Spleen (tissue), 11 donors: ENCODE results near the gene C1QTNF8. TPM values are rescaled to one million over a fixed set of nuclear protein-coding genes. Genes with fewer than 3 reads are reported as not detected.

Source experiments
- DNase-seq: peaks from one replicate; pipeline ENCODE4 v3.0.0-alpha.2; 2020
- H3K27ac ChIP-seq, 8 donors: fragments of 200-600 bp; sonication (generic) in 7 of 8; 1 replicate in 4 of 8; 2 replicates in 4 of 8; pipeline versions ENCODE4 v1.5.0 to v1.8.0; 2016 to 2021; ENCODE audit warnings: inconsistent platforms in 4 of 8, mild to moderate bottlenecking in 4 of 8, moderate library complexity in 1 of 8
- H3K27me3 ChIP-seq, 7 donors: fragments of 200-600 bp; sonication (generic) in 6 of 7; replicated peaks in 1 of 7; 1 replicate in 4 of 7; 2 replicates in 3 of 7; pipeline versions ENCODE4 v1.5.0 to v1.8.0; 2016 to 2021; ENCODE audit warnings: inconsistent platforms in 3 of 7, mild to moderate bottlenecking in 1 of 7
- H3K36me3 ChIP-seq, 6 donors: fragments of 200-600 bp; sonication (generic) in 5 of 6; 1 replicate in 4 of 6; 2 replicates in 2 of 6; pipeline versions ENCODE4 v1.5.0 to v1.8.0; 2016 to 2021; ENCODE audit warnings: inconsistent platforms in 2 of 6
- H3K4me1 ChIP-seq, 6 donors: fragments of 200-600 bp; sonication (generic) in 5 of 6; 1 replicate in 3 of 6; 2 replicates in 3 of 6; pipeline versions ENCODE4 v1.5.0 to v1.8.0; 2016 to 2021; ENCODE audit warnings: inconsistent platforms in 3 of 6
- H3K4me3 ChIP-seq, 8 donors: fragments of 200-600 bp; sonication (generic) in 7 of 8; 1 replicate in 4 of 8; 2 replicates in 4 of 8; pipeline versions ENCODE4 v1.5.0 to v1.8.0; 2016 to 2021; ENCODE audit warnings: inconsistent platforms in 4 of 8, mild to moderate bottlenecking in 4 of 8, moderate library complexity in 2 of 8
- H3K9me3 ChIP-seq, 8 donors: fragments of 200-600 bp; sonication (generic) in 7 of 8; 1 replicate in 4 of 8; 2 replicates in 4 of 8; pipeline versions ENCODE4 v1.5.0 to v1.8.0; 2016 to 2021; ENCODE audit warnings: inconsistent platforms in 4 of 8
- POLR2A ChIP-seq, 3 donors: fragments of 450-650 bp; IDR thresholded peaks; one replicate each; pipeline ENCODE4 v1.5.1; 2017; ENCODE audit warnings: antibody characterized with exemption in 3 of 3, mild to moderate bottlenecking in 1 of 3
- POLR2AphosphoS5 ChIP-seq, 3 donors: sonication (generic); formaldehyde crosslinking; IDR thresholded peaks; one replicate each; pipeline ENCODE4 v1.5.1; 2017; ENCODE audit warnings: antibody characterized with exemption in 3 of 3
- WGBS, 5 donors: extraction: QIAGEN DNeasy Blood & Tissue Kit in 3 of 5; methylation state at CpG; one replicate each; pipeline versions ENCODE4 v1.1.5 to v1.1.7; 2013 to 2018; 5-methylcytosine and 5-hydroxymethylcytosine counted together
- intact Hi-C: fragments of 100-400 bp; cut with DNase I; formaldehyde crosslinking; loops from one replicate; pipeline ENCODE4 v1.15.0; 2023; ENCODE audit warnings: low total_unique reads
- polyA plus RNA-seq, 3 donors: library from polyadenylated mRNA; stranded (reverse); fragments of 200-250 nt; gene quantifications; one replicate each; pipeline ENCODE4 v1.2.1, GENCODE V29; 2013
- total RNA-seq, 7 donors: library from RNA; depleted of rRNA in 3 of 7; stranded (reverse); fragments of >200 nt in 3 of 7; fragmentation: NEBNext Ultra II Directional in 4 of 7; extraction: Animal tissue kit (Norgen Biotek cat#: 25700) in 4 of 7; gene quantifications; one replicate each; pipeline versions ENCODE4 v1.1.0 to v1.2.1, GENCODE V29; 2016 to 2021
- TF ChIP-seq, protein P1 (sequence below), 11 experiments: fragments of 200-600 bp in 7 of 11; fragments of 450-650 bp in 4 of 11; sonication (generic) in 4 of 11; IDR thresholded peaks in 8 of 11; conservative IDR thresholded peaks in 3 of 11; 1 replicate in 7 of 11; 2 replicates in 4 of 11; pipeline versions ENCODE4 v1.4.0 to v1.8.0; 2016 to 2021; ENCODE audit warnings: antibody characterized with exemption in 11 of 11, inconsistent platforms in 4 of 11, mild to moderate bottlenecking in 1 of 11
- donor health status: healthy with polysubstance abuse.
- donor health status: DM: no; HTN: no; CAD: no; lungs with moderate emphysema.
- donor health status: DM: no; HTN: no; CAD: no.
- donor health status: Bipolar disorder and iron deficiency.
- donor health status: healthy.
- donor health status: DM: no; HTN: no; CAD: no.
- donor health status: DM: yes; HTN: yes; CAD: no.

The C1QTNF8 gene
- total and polyA plus RNA-seq, 10 donors, result not detected

DNA sequence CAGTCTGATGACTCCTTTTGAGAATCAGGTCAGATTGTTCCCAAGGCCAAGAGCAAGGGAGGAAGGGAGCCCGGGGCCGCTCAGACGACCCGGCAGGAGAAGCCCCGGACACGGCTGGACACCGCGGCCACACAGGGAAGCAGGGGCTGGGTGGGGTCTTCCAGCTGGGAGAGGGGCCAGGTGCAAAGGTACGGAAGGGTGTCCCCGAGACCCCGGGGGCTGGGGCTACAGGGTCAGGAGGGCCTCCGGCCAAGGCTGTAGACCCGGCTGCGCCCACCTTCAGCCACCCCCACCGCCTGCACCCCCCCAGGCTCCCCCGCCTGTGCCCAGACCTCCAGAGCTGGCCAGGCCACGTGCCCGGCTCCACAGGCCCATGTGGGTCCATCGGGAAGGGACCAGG lies 21.9 kb upstream of the C1QTNF8 start:
- Histone ChIP-seq H3K9me3 (no peaks in the 10 kb centered on the region), H3K27ac (no peak overlapping the region), H3K4me3 (no peak overlapping the region), H3K27me3 (peaks cover 0 to 89% (median 31%) of the 10 kb centered on the region in 7 donors), H3K36me3 (no peaks in the 10 kb centered on the region), H3K4me1 (peaks cover 0 to 11% (median 0%) of the 10 kb centered on the region in 6 donors)
- DNase-seq, result no peak
- intact Hi-C loops, result no loop called here
- 73 to 89% (median 80%) methylated on average over 3 to 19 of the region's 19 CpGs for WGBS, 5 donors
- TF ChIP-seq, protein P1, sequence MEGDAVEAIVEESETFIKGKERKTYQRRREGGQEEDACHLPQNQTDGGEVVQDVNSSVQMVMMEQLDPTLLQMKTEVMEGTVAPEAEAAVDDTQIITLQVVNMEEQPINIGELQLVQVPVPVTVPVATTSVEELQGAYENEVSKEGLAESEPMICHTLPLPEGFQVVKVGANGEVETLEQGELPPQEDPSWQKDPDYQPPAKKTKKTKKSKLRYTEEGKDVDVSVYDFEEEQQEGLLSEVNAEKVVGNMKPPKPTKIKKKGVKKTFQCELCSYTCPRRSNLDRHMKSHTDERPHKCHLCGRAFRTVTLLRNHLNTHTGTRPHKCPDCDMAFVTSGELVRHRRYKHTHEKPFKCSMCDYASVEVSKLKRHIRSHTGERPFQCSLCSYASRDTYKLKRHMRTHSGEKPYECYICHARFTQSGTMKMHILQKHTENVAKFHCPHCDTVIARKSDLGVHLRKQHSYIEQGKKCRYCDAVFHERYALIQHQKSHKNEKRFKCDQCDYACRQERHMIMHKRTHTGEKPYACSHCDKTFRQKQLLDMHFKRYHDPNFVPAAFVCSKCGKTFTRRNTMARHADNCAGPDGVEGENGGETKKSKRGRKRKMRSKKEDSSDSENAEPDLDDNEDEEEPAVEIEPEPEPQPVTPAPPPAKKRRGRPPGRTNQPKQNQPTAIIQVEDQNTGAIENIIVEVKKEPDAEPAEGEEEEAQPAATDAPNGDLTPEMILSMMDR (IDR thresholded peaks at IDR 0.05 in 8 of 11, conservative IDR thresholded peaks at IDR 0.05 in 3 of 11), result no peak

DNA sequence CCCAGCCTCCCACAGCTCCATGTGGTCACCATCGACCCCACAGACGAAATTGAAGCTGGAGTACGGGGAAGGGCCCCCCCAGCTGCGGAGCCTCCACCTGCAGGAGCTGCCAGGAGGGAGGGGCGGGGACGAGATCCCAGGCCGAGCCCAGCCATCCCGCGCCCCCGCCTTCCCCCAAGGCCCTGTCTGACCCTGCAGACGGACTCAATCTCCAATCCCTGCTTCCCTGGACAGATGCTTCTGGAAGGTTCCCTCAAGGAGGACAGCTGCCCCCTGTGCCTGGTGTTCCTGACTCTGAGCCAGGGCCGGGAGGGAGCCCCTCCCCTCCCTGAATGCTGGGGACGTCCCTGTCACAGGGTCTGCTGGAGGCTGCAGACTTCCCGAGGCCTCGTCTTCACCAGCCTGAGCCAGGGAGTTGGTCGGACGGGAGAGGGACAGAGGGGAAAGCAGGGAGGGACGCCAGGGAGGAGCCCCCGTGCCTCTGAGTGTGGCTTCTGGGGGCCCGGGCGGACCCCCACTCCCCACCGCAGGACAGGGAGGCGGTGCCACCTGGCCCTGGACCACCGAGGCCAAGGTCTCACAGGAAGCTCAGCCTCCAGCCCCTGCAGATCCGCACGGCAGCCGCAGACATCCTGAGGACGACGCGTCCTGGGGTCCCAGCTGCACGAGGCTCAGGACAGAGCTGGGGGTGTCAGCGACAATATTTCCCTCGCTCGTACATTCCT lies 21.3 kb upstream of the C1QTNF8 start:
- Histone ChIP-seq H3K4me3 (no peak overlapping the region), H3K9me3 (no peaks in the 10 kb centered on the region), H3K27ac (no peak overlapping the region), H3K36me3 (no peaks in the 10 kb centered on the region), H3K4me1 (peaks cover 0 to 11% (median 0%) of the 10 kb centered on the region in 6 donors), H3K27me3 (peaks cover 0 to 92% (median 31%) of the 10 kb centered on the region in 7 donors)
- DNase-seq, result no peak
- no peak for TF ChIP-seq POLR2A (IDR thresholded peaks at IDR 0.05)
- no peak for TF ChIP-seq POLR2AphosphoS5 (IDR thresholded peaks at IDR 0.05)
- TF ChIP-seq, protein P1 (IDR thresholded peaks at IDR 0.05 in 8 of 11, conservative IDR thresholded peaks at IDR 0.05 in 3 of 11), result no peak
- intact Hi-C loops, result no loop called here
- 44 to 61% (median 54%) methylated on average over 17 to 34 of the region's 34 CpGs for WGBS, 5 donors

DNA sequence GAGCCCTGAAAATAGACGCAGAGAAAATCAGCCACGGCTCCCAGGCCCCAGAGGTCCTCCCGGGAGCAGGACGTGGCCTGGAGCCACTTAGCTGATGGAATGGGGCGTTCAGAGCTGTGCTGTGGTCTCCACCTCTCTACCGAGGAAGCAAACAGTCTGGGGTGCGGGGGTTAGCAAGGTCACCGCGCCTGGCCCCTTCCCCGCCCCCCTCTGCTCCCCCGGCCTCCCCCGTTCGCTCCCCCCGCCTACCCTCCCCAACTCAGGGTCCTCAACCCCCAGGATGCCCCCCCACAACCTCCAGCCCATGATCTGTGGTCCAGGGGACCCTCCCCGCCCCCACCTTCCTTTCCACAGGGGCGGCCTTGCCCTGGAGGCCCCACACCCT lies 20.6 kb upstream of the C1QTNF8 start:
- no peak for TF ChIP-seq POLR2A (IDR thresholded peaks at IDR 0.05)
- TF ChIP-seq, protein P1 (IDR thresholded peaks at IDR 0.05 in 8 of 11, conservative IDR thresholded peaks at IDR 0.05 in 3 of 11), result no peak
- no peak for TF ChIP-seq POLR2AphosphoS5 (IDR thresholded peaks at IDR 0.05)
- WGBS, 5 donors, result 59 to 74% (median 67%) methylated on average over 10 to 16 of the region's 16 CpGs
- no peaks in the 10 kb centered on the region for H3K36me3 ChIP-seq
- no peak overlapping the region for H3K4me3 ChIP-seq
- peaks cover 0 to 11% (median 0%) of the 10 kb centered on the region in 6 donors for H3K4me1 ChIP-seq
- no peak for DNase-seq
- intact Hi-C loops, result no loop called here
- no peak overlapping the region for H3K27ac ChIP-seq
- peaks cover 0 to 97% (median 31%) of the 10 kb centered on the region in 7 donors for H3K27me3 ChIP-seq
- no peaks in the 10 kb centered on the region for H3K9me3 ChIP-seq

DNA sequence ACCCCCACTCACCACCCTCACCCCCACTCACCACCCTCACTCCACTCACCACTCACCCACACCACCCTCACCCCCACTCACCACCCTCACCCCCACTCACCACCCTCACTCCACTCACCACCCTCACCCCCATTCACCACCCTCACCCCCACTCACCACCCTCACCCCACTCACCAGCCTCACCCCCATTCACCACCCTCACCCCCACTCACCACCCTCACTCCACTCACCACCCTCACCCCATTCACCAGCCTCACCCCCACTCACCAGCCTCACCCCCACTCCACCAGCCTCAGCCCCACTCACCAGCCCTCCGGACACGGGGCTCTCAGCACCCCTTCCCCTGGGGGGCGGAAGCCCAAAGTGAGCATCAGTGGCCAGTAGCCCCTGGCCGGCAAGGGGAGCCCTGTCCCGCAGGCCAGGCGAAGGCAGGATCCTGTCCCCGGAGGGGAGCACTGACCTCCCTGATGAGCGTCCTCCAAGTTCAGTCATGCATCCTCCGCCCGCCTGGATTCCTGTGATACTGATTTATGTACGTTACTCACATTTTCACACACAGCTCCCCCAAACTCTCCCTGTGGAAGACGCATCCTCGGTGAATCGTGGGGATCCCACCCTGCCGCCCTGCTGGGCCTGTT lies 18.0 kb upstream of the C1QTNF8 start:
- Histone ChIP-seq H3K27me3 (peaks cover 0 to 96% (median 31%) of the 10 kb centered on the region in 7 donors), H3K36me3 (no peaks in the 10 kb centered on the region), H3K27ac (no peak overlapping the region), H3K9me3 (no peaks in the 10 kb centered on the region), H3K4me3 (no peak overlapping the region), H3K4me1 (no peaks in the 10 kb centered on the region)
- 78 to 86% (median 81%) methylated on average over 15 of the region's 15 CpGs for WGBS, 5 donors
- TF ChIP-seq POLR2AphosphoS5 (IDR thresholded peaks at IDR 0.05) (no peak), POLR2A (IDR thresholded peaks at IDR 0.05) (no peak)
- TF ChIP-seq, protein P1 (IDR thresholded peaks at IDR 0.05 in 8 of 11, conservative IDR thresholded peaks at IDR 0.05 in 3 of 11), result no peak
- DNase-seq, result no peak
- intact Hi-C loops, result no loop called here
